Smooth muscle cell (in vitro differentiated cells): Measurements from ENCODE around the gene NT5DC2. TPM values are rescaled to one million over a fixed set of nuclear protein-coding genes. Genes with fewer than 3 reads are reported as not detected.

Experiments used
- DNase-seq: peaks from one replicate; lab custom pipeline; 2025; ENCODE audit not compliant: unreplicated experiment; lab: John Stamatoyannopoulos, UW
- H2AFZ ChIP-seq: fragments of 200-600 bp; sonication (generic); 2 replicates; pipeline ENCODE4 v1.6.0; 2016; ENCODE audit warnings: antibody characterized with exemption, low read depth, mild to moderate bottlenecking
- H3F3A ChIP-seq: fragments of 200-600 bp; sonication (generic); 2 replicates; pipeline ENCODE4 v1.6.0; 2017; ENCODE audit warnings: antibody characterized with exemption, low read depth
- H3K27ac ChIP-seq: fragments of 200-600 bp; sonication (generic); 2 replicates; pipeline ENCODE4 v1.5.1; 2016; ENCODE audit warnings: low read depth, mild to moderate bottlenecking
- H3K27me3 ChIP-seq: fragments of 200-600 bp; sonication (generic); 2 replicates; pipeline ENCODE4 v1.6.1; 2016; ENCODE audit warnings: low read depth, mild to moderate bottlenecking
- H3K36me3 ChIP-seq: fragments of 200-600 bp; sonication (generic); 2 replicates; pipeline ENCODE4 v1.5.1; 2016; ENCODE audit warnings: low read depth
- H3K4me1 ChIP-seq: fragments of 200-600 bp; sonication (generic); 2 replicates; pipeline ENCODE4 v1.5.1; 2016; ENCODE audit warnings: low read depth
- H3K4me2 ChIP-seq: fragments of 200-600 bp; sonication (generic); 2 replicates; pipeline ENCODE4 v1.6.0; 2016; ENCODE audit warnings: mild to moderate bottlenecking
- H3K4me3 ChIP-seq: fragments of 200-600 bp; sonication (generic); 2 replicates; pipeline ENCODE4 v1.5.1; 2016; ENCODE audit warnings: mild to moderate bottlenecking
- H3K79me2 ChIP-seq: fragments of 200-600 bp; sonication (generic); 2 replicates; pipeline ENCODE4 v1.6.0; 2016; ENCODE audit warnings: low read depth, mild to moderate bottlenecking
- H3K9ac ChIP-seq: fragments of 200-600 bp; sonication (generic); 2 replicates; pipeline ENCODE4 v1.6.0; 2016; ENCODE audit warnings: low read depth
- H3K9me3 ChIP-seq: fragments of 200-600 bp; sonication (generic); replicated peaks from 2 replicates; pipeline ENCODE4 v1.5.1; 2016; ENCODE audit warnings: low read depth
- H4K20me1 ChIP-seq: fragments of 200-600 bp; sonication (generic); 2 replicates; pipeline ENCODE4 v1.6.0; 2016; ENCODE audit warnings: low read depth
- CTCF ChIP-seq: fragments of 200-600 bp; sonication (generic); IDR thresholded peaks from 2 replicates; pipeline ENCODE4 v1.5.1; 2017; ENCODE audit warnings: borderline replicate concordance, mild to moderate bottlenecking, antibody characterized with exemption; ENCODE audit not compliant: insufficient read depth, poor library complexity, severe bottlenecking
- WGBS: methylation state at CpG from one replicate; pipeline ENCODE4 v1.1.7; 2016; ENCODE audit warnings: low lambda C conversion rate; 5-methylcytosine and 5-hydroxymethylcytosine counted together
- polyA plus RNA-seq: library from polyadenylated mRNA; unstranded; fragments of >200 nt; fragmentation: Nextera tagmentation; extraction: Ambion mirVana; gene quantifications from 2 replicates; pipeline ENCODE4 v1.2.1, GENCODE V29; 2016
- total RNA-seq: library from RNA; depleted of rRNA; stranded (reverse); fragments of >200 nt; gene quantifications from 2 replicates; pipeline ENCODE4 v1.2.3, GENCODE V29; 2014

Gene NT5DC2
- total and polyA plus RNA-seq, 2 experiments from 2014 or later = 156 to 248 TPM

GRCh38 chr3:52519445-52520140 is 14.1 kb downstream of the NT5DC2 start:
- H3K4me2 ChIP-seq = no peak overlapping the region
- no peaks in the 10 kb centered on the region for H3K4me1 ChIP-seq
- no peaks in the 10 kb centered on the region for H3K36me3 ChIP-seq
- no peak for TF ChIP-seq CTCF
- H3K27me3 ChIP-seq = no peaks in the 10 kb centered on the region
- no peaks in the 10 kb centered on the region for H3K9me3 ChIP-seq
- H3F3A ChIP-seq = no peaks in the 10 kb centered on the region
- no peak for DNase-seq
- H3K79me2 ChIP-seq = no peaks in the 10 kb centered on the region
- no peak overlapping the region for H3K27ac ChIP-seq
- H3K9ac ChIP-seq = no peak overlapping the region
- peaks cover 6% of the 10 kb centered on the region for H4K20me1 ChIP-seq
- H3K4me3 ChIP-seq = no peak overlapping the region
- 91% methylated on average over 21 of the region's 22 CpGs for WGBS
- H2AFZ ChIP-seq = no peak overlapping the region

GRCh38 chr3:52518723-52519444 is 14.8 kb downstream of the NT5DC2 start:
- Histone ChIP-seq H4K20me1 (no peaks in the 10 kb centered on the region), H3K4me2 (no peak overlapping the region), H3K9me3 (no peaks in the 10 kb centered on the region), H3K9ac (no peak overlapping the region), H3K27ac (no peak overlapping the region), H3K36me3 (no peaks in the 10 kb centered on the region), H3K4me1 (no peaks in the 10 kb centered on the region), H3F3A (no peaks in the 10 kb centered on the region), H3K4me3 (no peak overlapping the region), H2AFZ (no peak overlapping the region), H3K27me3 (no peaks in the 10 kb centered on the region), H3K79me2 (no peaks in the 10 kb centered on the region)
- no peak for DNase-seq
- TF ChIP-seq CTCF = no peak
- 44% methylated on average over 28 of the region's 50 CpGs for WGBS

GRCh38 chr3:52517796-52518722 is 15.6 kb downstream of the NT5DC2 start:
- H3K4me3 ChIP-seq = no peak overlapping the region
- no peaks in the 10 kb centered on the region for H3K79me2 ChIP-seq
- no peak for TF ChIP-seq CTCF
- no peaks in the 10 kb centered on the region for H4K20me1 ChIP-seq
- no peaks in the 10 kb centered on the region for H3K4me1 ChIP-seq
- WGBS = 86% methylated on average over 25 of the region's 25 CpGs
- H3F3A ChIP-seq = no peaks in the 10 kb centered on the region
- H3K27ac ChIP-seq = no peak overlapping the region
- no peak overlapping the region for H2AFZ ChIP-seq
- no peaks in the 10 kb centered on the region for H3K27me3 ChIP-seq
- H3K9ac ChIP-seq = no peak overlapping the region
- no peaks in the 10 kb centered on the region for H3K36me3 ChIP-seq
- DNase-seq = no peak
- H3K9me3 ChIP-seq = no peaks in the 10 kb centered on the region
- H3K4me2 ChIP-seq = no peak overlapping the region
